WTC11 (cell line): ENCODE results near the gene RILP. TPM values are rescaled to one million over a fixed set of nuclear protein-coding genes. Genes with fewer than 3 reads are reported as not detected.
A peak's percentile ranks its signal among the peaks of the same experiment; 100 is the strongest.

Experiments used
- ATAC-seq: fragments of 200-7000 bp; cut with Tn5 transposase; 2 replicates; pipeline ENCODE4 v1.10.0; 2021; ENCODE audit warnings: mild to moderate bottlenecking, moderate library complexity
- CTCF ChIA-PET: fragments of 300-600 bp; sonication (Branson Sonifier 250); formaldehyde crosslinking; loops from one replicate; lab custom pipeline; 2021; ENCODE audit warnings: antibody characterized with exemption; lab: Charles Lee
- POLR2A ChIA-PET: fragments of 350-600 bp; sonication (Branson Sonifier 250); formaldehyde crosslinking; loops from one replicate; lab custom pipeline; 2021; ENCODE audit warnings: antibody characterized with exemption; lab: Charles Lee
- DNase-seq: peaks from one replicate; pipeline ENCODE4 v3.0.0; 2021; ENCODE audit warnings: low spot score
- H3K27ac Mint-ChIP-seq: 2 replicates; pipeline ENCODE4 v1.8.0; 2021; ENCODE audit warnings: mixed read lengths
- H3K27me3 Mint-ChIP-seq: 2 replicates; pipeline ENCODE4 v1.8.0; 2021; ENCODE audit warnings: low read depth, mild to moderate bottlenecking, moderate library complexity, mixed read lengths
- H3K36me3 Mint-ChIP-seq: 2 replicates; pipeline ENCODE4 v1.8.0; 2021; ENCODE audit warnings: mixed read lengths
- H3K4me1 Mint-ChIP-seq: 2 replicates; pipeline ENCODE4 v1.8.0; 2022; ENCODE audit warnings: mixed read lengths
- H3K4me3 Mint-ChIP-seq: 2 replicates; pipeline ENCODE4 v1.8.0; 2021; ENCODE audit warnings: mild to moderate bottlenecking, moderate library complexity, mixed read lengths
- H3K9me3 Mint-ChIP-seq: 2 replicates; pipeline ENCODE4 v1.8.0; 2021; ENCODE audit warnings: mixed read lengths
- AR ChIP-seq: fragments of 250-450 bp; sonication (Bioruptor Pico); IDR thresholded peaks from 2 replicates; pipeline ENCODE4 v1.9.0; 2021; ENCODE audit warnings: mild to moderate bottlenecking
- ARID4B ChIP-seq: sonication (generic); formaldehyde crosslinking; IDR thresholded peaks from 2 replicates; pipeline ENCODE4 v1.8.0; 2023; ENCODE audit warnings: missing genetic modification reagents, mild to moderate bottlenecking, borderline replicate concordance
- ATF2 ChIP-seq: sonication (generic); formaldehyde crosslinking; IDR thresholded peaks from 2 replicates; pipeline ENCODE4 v1.8.1; 2022; ENCODE audit warnings: low read depth, missing genetic modification reagents, borderline replicate concordance
- CBFB ChIP-seq: sonication (generic); formaldehyde crosslinking; IDR thresholded peaks from 2 replicates; pipeline ENCODE4 v1.8.1; 2022; ENCODE audit warnings: mild to moderate bottlenecking, low read depth, missing genetic modification reagents
- CREM ChIP-seq: sonication (generic); formaldehyde crosslinking; IDR thresholded peaks from 2 replicates; pipeline ENCODE4 v1.8.1; 2022; ENCODE audit warnings: mild to moderate bottlenecking, missing genetic modification reagents, moderate library complexity
- E2F1 ChIP-seq: sonication (generic); formaldehyde crosslinking; IDR thresholded peaks from 2 replicates; pipeline ENCODE4 v1.8.0; 2022; ENCODE audit warnings: mild to moderate bottlenecking, missing genetic modification reagents
- ELF4 ChIP-seq: sonication (generic); formaldehyde crosslinking; IDR thresholded peaks from 2 replicates; pipeline ENCODE4 v1.8.1; 2022; ENCODE audit warnings: low read depth, mild to moderate bottlenecking, moderate library complexity, missing genetic modification reagents
- ETV6 ChIP-seq: sonication (generic); formaldehyde crosslinking; IDR thresholded peaks from 2 replicates; pipeline ENCODE4 v1.8.1; 2022; ENCODE audit warnings: mild to moderate bottlenecking, missing genetic modification reagents
- GABPB1 ChIP-seq: sonication (generic); formaldehyde crosslinking; IDR thresholded peaks from 2 replicates; pipeline ENCODE4 v1.8.1; 2023; ENCODE audit warnings: mild to moderate bottlenecking, missing genetic modification reagents
- JAZF1 ChIP-seq: fragments of 250-450 bp; sonication (Bioruptor Pico); IDR thresholded peaks from 2 replicates; pipeline ENCODE4 v1.9.0; 2021; ENCODE audit warnings: moderate library complexity, mild to moderate bottlenecking, inconsistent platforms
- NFATC4 ChIP-seq: fragments of 250-450 bp; sonication (Bioruptor Pico); IDR thresholded peaks from 2 replicates; pipeline ENCODE4 v1.9.0; 2021; ENCODE audit warnings: mild to moderate bottlenecking
- NFYB ChIP-seq: sonication (generic); formaldehyde crosslinking; conservative IDR thresholded peaks from 2 replicates; pipeline ENCODE4 v1.8.0; 2022; ENCODE audit warnings: low read depth, missing genetic modification reagents
- PRRX2 ChIP-seq: fragments of 250-450 bp; sonication (Bioruptor Pico); IDR thresholded peaks from 2 replicates; pipeline ENCODE4 v1.8.0; 2021; ENCODE audit warnings: mild to moderate bottlenecking
- SMAD3 ChIP-seq: sonication (generic); formaldehyde crosslinking; IDR thresholded peaks from 2 replicates; pipeline ENCODE4 v1.8.0; 2022; ENCODE audit warnings: missing genetic modification reagents, mild to moderate bottlenecking, borderline replicate concordance
- SOX15 ChIP-seq: fragments of 250-450 bp; sonication (Bioruptor Pico); IDR thresholded peaks from 2 replicates; pipeline ENCODE4 v1.9.0; 2021; ENCODE audit warnings: mild to moderate bottlenecking
- STAT6 ChIP-seq: sonication (generic); formaldehyde crosslinking; conservative IDR thresholded peaks from 2 replicates; pipeline ENCODE4 v1.8.1; 2023; ENCODE audit warnings: mild to moderate bottlenecking, low read depth, missing genetic modification reagents, moderate library complexity
- TP53 ChIP-seq: sonication (generic); formaldehyde crosslinking; IDR thresholded peaks from 2 replicates; pipeline ENCODE4 v1.8.1; 2023; ENCODE audit warnings: mild to moderate bottlenecking, missing genetic modification reagents
- USF1 ChIP-seq: sonication (generic); formaldehyde crosslinking; IDR thresholded peaks from 2 replicates; pipeline ENCODE4 v1.8.0; 2022; ENCODE audit warnings: mild to moderate bottlenecking, missing genetic modification reagents
- ZNF416 ChIP-seq: fragments of 250-450 bp; sonication (Bioruptor Pico); IDR thresholded peaks from 2 replicates; pipeline ENCODE4 v1.9.0; 2021; ENCODE audit warnings: mild to moderate bottlenecking, inconsistent platforms
- ZNF512 ChIP-seq: sonication (generic); formaldehyde crosslinking; IDR thresholded peaks from 2 replicates; pipeline ENCODE4 v1.8.1; 2022; ENCODE audit warnings: missing genetic modification reagents, borderline replicate concordance
- ZNF671 ChIP-seq: fragments of 250-450 bp; sonication (Bioruptor Pico); IDR thresholded peaks from 2 replicates; pipeline ENCODE4 v1.8.0; 2021; ENCODE audit warnings: mild to moderate bottlenecking
- total RNA-seq: library from RNA; stranded (reverse); gene quantifications from 3 replicates; pipeline ENCODE4 v1.2.3, GENCODE V29; 2021

The RILP gene
- total RNA-seq, 1 experiment from 2014 or later = 11.7 TPM

- Mint-ChIP-seq H3K27ac (0 out of 2 replicates have a peak overlapping the region, but pooled peaks have one; percentile 80), H3K4me3 (no peak overlapping the region), H3K4me1 (peaks cover 3% of the 10 kb centered on the region), H3K27me3 (no peaks in the 10 kb centered on the region), H3K9me3 (no peaks in the 10 kb centered on the region), H3K36me3 (no peaks in the 10 kb centered on the region)
- ChIA-PET POLR2A (no interaction called here), CTCF (interaction anchor here (2.5 kb wide), 1 partner anchor 9 kb away, joined by 11 read pairs; the partner anchor contains the start of gene SLC43A2)
- TF ChIP-seq PRRX2 = no peak
- no peak for TF ChIP-seq CBFB (CRISPR knock-in tag)
- no peak for TF ChIP-seq JAZF1 (CRISPR knock-in tag)
- no peak for TF ChIP-seq CREM (CRISPR knock-in tag)
- no peak for TF ChIP-seq USF1
- TF ChIP-seq TP53 (CRISPR knock-in tag) = no peak
- no peak for TF ChIP-seq ZNF512 (CRISPR knock-in tag)
- TF ChIP-seq ETV6 (CRISPR knock-in tag) = no peak
- no peak for TF ChIP-seq ELF4
- no peak for DNase-seq
- no peak for ATAC-seq
These were observed 29.2 kb downstream of the RILP start for GRCh38 chr17:1620486-1620885.

- Mint-ChIP-seq H3K27ac (peak overlapping the region; percentile 79), H3K36me3 (peaks cover 3% of the 10 kb centered on the region; the same call in 1 of the 2 replicates), H3K9me3 (no peaks in the 10 kb centered on the region), H3K4me3 (no peak overlapping the region), H3K4me1 (no peaks in the 10 kb centered on the region; the same call in 1 of the 2 replicates), H3K27me3 (no peaks in the 10 kb centered on the region)
- no peak; the same call in 1 of the 2 replicates for ATAC-seq
- DNase-seq = no peak
- ChIA-PET CTCF (interaction anchor here (1.2 kb wide), 1 partner anchor 43 kb away, joined by 10 read pairs; no protein-coding TSS in a partner anchor), POLR2A (no interaction called here)
- TF ChIP-seq NFYB (CRISPR knock-in tag) = no peak
- TF ChIP-seq GABPB1 = no peak
- TF ChIP-seq AR (CRISPR knock-in tag) = no peak
- TF ChIP-seq ARID4B (CRISPR knock-in tag) = no peak
- TF ChIP-seq CREM (CRISPR knock-in tag) = no peak
- TF ChIP-seq ZNF671 (CRISPR knock-in tag) = no peak
- TF ChIP-seq ATF2 (CRISPR knock-in tag) = no peak
- TF ChIP-seq ZNF416 (CRISPR knock-in tag) = no peak
- no peak for TF ChIP-seq SMAD3
- no peak for TF ChIP-seq E2F1 (CRISPR knock-in tag)
- no peak for TF ChIP-seq STAT6 (CRISPR knock-in tag)
- TF ChIP-seq SOX15 (CRISPR knock-in tag) = no peak
- TF ChIP-seq NFATC4 (CRISPR knock-in tag) = no peak
These were observed 32.0 kb downstream of the RILP start for GRCh38 chr17:1617620-1618174.
